Neural cell (in vitro differentiated cells): ENCODE measurements around the gene NAP1L3. TPM values are rescaled to one million over a fixed set of nuclear protein-coding genes. Genes with fewer than 3 reads are reported as not detected.

Experiments
- H2AFZ ChIP-seq: fragments of 200-600, 300-800 bp; sonication (generic), shearing (Covaris generic); 2 replicates; pipeline ENCODE4 v1.6.0; 2014; ENCODE audit warnings: low read depth, mild to moderate bottlenecking, antibody characterized with exemption, low read length, moderate library complexity
- H3F3A ChIP-seq: fragments of 200-600 bp; shearing (Covaris generic); 2 replicates; pipeline ENCODE4 v1.6.1; 2016; ENCODE audit warnings: mild to moderate bottlenecking, moderate library complexity, mixed read lengths, antibody characterized with exemption, low read length; ENCODE audit not compliant: insufficient read depth, poor library complexity, severe bottlenecking
- H3K27ac ChIP-seq: fragments of 200-600, 300-800 bp; sonication (generic), shearing (Covaris generic); 2 replicates; pipeline ENCODE4 v1.5.1; 2014; ENCODE audit warnings: mild to moderate bottlenecking, low read length, moderate library complexity
- H3K27me3 ChIP-seq: fragments of 300-800, 200-600 bp; sonication (generic), shearing (Covaris generic); 2 replicates; pipeline ENCODE4 v1.6.0; 2014; ENCODE audit warnings: mild to moderate bottlenecking, low read depth, low read length, moderate library complexity; ENCODE audit not compliant: insufficient read depth
- H3K36me3 ChIP-seq: fragments of 300-800, 200-600 bp; sonication (generic), shearing (Covaris generic); 2 replicates; pipeline ENCODE4 v1.5.1; 2014; ENCODE audit warnings: mild to moderate bottlenecking, antibody characterized with exemption, low read length, moderate library complexity; ENCODE audit not compliant: insufficient read depth
- H3K4me2 ChIP-seq: fragments of 300-800, 200-600 bp; sonication (generic), shearing (Covaris generic); 2 replicates; pipeline ENCODE4 v1.6.0; 2014; ENCODE audit warnings: mild to moderate bottlenecking, low read length
- H3K4me3 ChIP-seq: fragments of 300-800, 200-600 bp; sonication (generic), shearing (Covaris generic); 2 replicates; pipeline ENCODE4 v1.5.1; 2014; ENCODE audit warnings: mild to moderate bottlenecking, low read length, moderate library complexity
- H3K79me2 ChIP-seq: fragments of 200-600 bp; shearing (Covaris generic); replicated peaks from 2 replicates; pipeline ENCODE4 v1.6.0; 2014; ENCODE audit warnings: mild to moderate bottlenecking, low read length, moderate library complexity; ENCODE audit not compliant: insufficient read depth
- H3K9ac ChIP-seq: fragments of 300-800, 200-600 bp; sonication (generic), shearing (Covaris generic); 2 replicates; pipeline ENCODE4 v1.6.1; 2016; ENCODE audit warnings: mild to moderate bottlenecking, low read length, mixed read lengths
- H3K9me2 ChIP-seq: fragments of 200-600 bp; shearing (Covaris generic); 2 replicates; pipeline ENCODE4 v1.6.1; 2016; ENCODE audit warnings: mild to moderate bottlenecking, low read length, mixed read lengths; ENCODE audit not compliant: insufficient read depth
- H3K9me3 ChIP-seq: fragments of 200-600, 300-800 bp; sonication (generic), shearing (Covaris generic); 2 replicates; pipeline ENCODE4 v1.6.1; 2016; ENCODE audit warnings: mild to moderate bottlenecking, mixed run types, low read length, moderate library complexity, mixed read lengths
- H4K20me1 ChIP-seq: fragments of 200-600 bp; shearing (Covaris generic); 2 replicates; pipeline ENCODE4 v1.6.1; 2016; ENCODE audit warnings: mild to moderate bottlenecking, mixed run types; ENCODE audit not compliant: insufficient read depth
- CTCF ChIP-seq: fragments of 450-650 bp; IDR thresholded peaks from 2 replicates; pipeline ENCODE4 v1.5.1; 2014; ENCODE audit warnings: antibody characterized with exemption, mild to moderate bottlenecking, moderate library complexity; ENCODE audit not compliant: poor library complexity, severe bottlenecking
- EP300 ChIP-seq: fragments of 450-650 bp; conservative IDR thresholded peaks from 2 replicates; pipeline ENCODE4 v1.6.1; 2014; ENCODE audit warnings: antibody characterized with exemption, mild to moderate bottlenecking, moderate library complexity; ENCODE audit not compliant: poor library complexity, severe bottlenecking
- EZH2 ChIP-seq: fragments of 200-600, 300-800 bp; shearing (Covaris generic), sonication (generic); IDR thresholded peaks from 2 replicates; pipeline ENCODE4 v1.6.1; 2014; ENCODE audit warnings: antibody characterized with exemption, low read length, borderline replicate concordance, mild to moderate bottlenecking; ENCODE audit not compliant: insufficient read depth, poor library complexity, severe bottlenecking
- MXI1 ChIP-seq: fragments of 450-650 bp; conservative IDR thresholded peaks from 2 replicates; pipeline ENCODE4 v1.6.1; 2014; ENCODE audit warnings: antibody characterized with exemption, mild to moderate bottlenecking; ENCODE audit not compliant: poor library complexity, severe bottlenecking
- POLR2AphosphoS5 ChIP-seq: IDR thresholded peaks from 2 replicates; pipeline ENCODE4 v1.6.1; 2012
- RAD21 ChIP-seq: fragments of 450-650 bp; conservative IDR thresholded peaks from 2 replicates; pipeline ENCODE4 v1.6.1; 2014; ENCODE audit warnings: antibody characterized with exemption, mild to moderate bottlenecking, moderate library complexity
- REST ChIP-seq: IDR thresholded peaks from 2 replicates; pipeline ENCODE4 v1.6.1; 2012; ENCODE audit warnings: borderline replicate concordance
- SMC3 ChIP-seq: fragments of 450-650 bp; conservative IDR thresholded peaks from 2 replicates; pipeline ENCODE4 v1.6.1; 2014; ENCODE audit warnings: antibody characterized with exemption, mild to moderate bottlenecking, moderate library complexity; ENCODE audit not compliant: poor library complexity
- TAF1 ChIP-seq: IDR thresholded peaks from 2 replicates; pipeline ENCODE4 v1.6.1; 2012; ENCODE audit warnings: low read depth
- polyA plus RNA-seq: library from polyadenylated mRNA; depleted of rRNA; stranded (reverse); fragments of >200 nt; gene quantifications from 2 replicates; pipeline ENCODE4 v1.2.3, GENCODE V29; 2014

Gene NAP1L3
- polyA plus RNA-seq, 1 donor from 2014 or later: 243 TPM

GRCh38 chrX:93673869-93674271 lies 492 bp upstream of the NAP1L3 start, which contains the start of gene FAM133A:
TSS of gene FAM133A (plus strand) at chrX:93674206. CDS start at chrX:93709420, 35,214 bp downstream.
- TF ChIP-seq MXI1 (no peak), EP300 (no peak), REST (no peak), POLR2AphosphoS5 (no peak)
- Histone ChIP-seq H3K9ac (peak within 1 kb of the TSS; percentile 96), H3K9me3 (no peaks in the 10 kb centered on the region), H3K9me2 (no peaks in the 10 kb centered on the region), H3K4me2 (peak within 1 kb of the TSS; percentile 65), H2AFZ (peak within 1 kb of the TSS; percentile 90), H4K20me1 (no peaks in the 10 kb centered on the region), H3K36me3 (no peaks in the 10 kb centered on the region), H3K79me2 (peaks cover 18% of the 10 kb centered on the region), H3K4me3 (peak within 1 kb of the TSS; percentile 81), H3K27me3 (no peaks in the 10 kb centered on the region), H3F3A (no peaks in the 10 kb centered on the region), H3K27ac (peak within 1 kb of the TSS; percentile 97)

- Histone ChIP-seq H3K36me3 (no peaks in the 10 kb centered on the region), H2AFZ (no peak overlapping the region), H3K27ac (no peak overlapping the region), H3K4me3 (no peak overlapping the region), H3K4me2 (no peak overlapping the region), H3K9ac (no peak overlapping the region), H4K20me1 (no peaks in the 10 kb centered on the region), H3K27me3 (no peaks in the 10 kb centered on the region), H3F3A (no peaks in the 10 kb centered on the region), H3K79me2 (no peaks in the 10 kb centered on the region), H3K9me3 (no peaks in the 10 kb centered on the region), H3K9me2 (no peaks in the 10 kb centered on the region)
- TF ChIP-seq REST: no peak
- no peak for TF ChIP-seq EZH2
- TF ChIP-seq CTCF: no peak
- TF ChIP-seq EP300: no peak
- TF ChIP-seq RAD21: no peak
- TF ChIP-seq TAF1: no peak
- no peak for TF ChIP-seq SMC3
- no peak for TF ChIP-seq MXI1
- TF ChIP-seq POLR2AphosphoS5: no peak
Measured at GRCh38 chrX:93660575-93660974, 12.8 kb downstream of the NAP1L3 start.
